Eye (tissue), 1 donor: ENCODE results near the gene PIN4.
"Not testable (repeated sequence)": the region's sequence is repeated elsewhere in the genome, so short reads cannot be mapped to it uniquely, and the experiment has no call there.

Experiments used
- DNase-seq: peaks from one replicate; pipeline ENCODE4 v3.0.0-alpha.2; 2015

Gene PIN4

GRCh38 chrX:72202792-72203401, 21.3 kb downstream of the PIN4 start:
- no peak for DNase-seq

- DNase-seq = no peak
These were observed 21.9 kb downstream of the PIN4 start for GRCh38 chrX:72203421-72203820.

DNA sequence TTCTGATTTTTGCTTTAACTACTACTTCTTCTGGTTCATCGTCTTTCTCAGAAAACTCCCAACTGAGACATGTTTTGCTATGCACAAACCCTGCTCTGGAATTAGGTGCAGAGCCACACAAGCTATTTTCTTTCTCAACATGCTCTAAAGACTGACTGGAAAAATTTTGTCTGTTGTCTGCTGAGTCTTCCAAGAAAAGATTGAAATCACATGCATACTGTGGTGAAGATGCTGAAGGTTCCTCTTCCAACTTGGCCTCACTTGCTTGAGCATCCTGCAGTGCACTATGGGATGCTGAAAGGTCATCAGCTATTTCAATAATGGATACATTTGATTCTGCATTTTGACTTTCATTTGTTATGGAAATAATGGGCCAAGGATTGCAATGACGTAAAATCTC, 24.1 kb downstream of the PIN4 start:
- no peak for DNase-seq

DNA sequence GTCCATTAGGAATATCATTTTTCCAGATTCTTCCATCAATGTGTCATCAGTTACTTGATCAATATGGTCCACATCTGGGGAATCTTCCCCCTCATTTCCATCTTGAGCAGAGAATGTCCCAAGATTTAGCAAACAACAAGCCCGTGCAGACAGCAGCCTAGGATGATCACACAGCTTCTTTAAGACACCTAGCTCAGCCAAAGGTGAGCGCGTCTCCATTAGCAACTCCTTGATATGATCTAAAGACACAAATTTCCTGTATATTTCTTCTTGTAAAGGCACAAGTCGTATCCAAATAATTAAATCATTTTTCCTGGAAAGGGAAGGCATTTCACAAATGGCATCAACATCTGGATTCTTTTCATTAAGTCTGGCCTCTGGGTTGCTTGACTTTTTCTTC, 25.8 kb downstream of the PIN4 start:
- no peak for DNase-seq

GRCh38 chrX:72208126-72208800, 26.7 kb downstream of the PIN4 start:
- no peak for DNase-seq

GRCh38 chrX:72216973-72217372, 35.4 kb downstream of the PIN4 start:
- DNase-seq = no peak

DNA sequence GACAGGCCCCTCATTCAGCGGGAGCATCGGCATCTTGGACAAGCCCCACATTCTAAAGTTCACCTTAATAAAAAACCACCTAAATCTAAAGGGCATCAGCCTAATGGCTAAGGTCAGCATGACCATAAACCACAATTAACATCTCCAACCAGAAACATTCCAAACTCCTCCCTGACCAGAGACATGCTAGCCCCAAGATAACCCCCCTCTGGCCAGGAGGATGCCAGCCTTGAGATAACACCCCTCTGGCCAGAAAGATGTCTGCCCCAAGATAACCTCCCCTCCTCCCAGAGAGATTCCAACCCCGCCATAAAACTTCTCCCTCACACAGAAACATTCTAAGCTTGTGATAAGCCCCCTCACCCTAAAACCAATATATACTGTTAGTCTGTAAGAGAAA, 38.8 kb downstream of the PIN4 start:
- not testable (repeated sequence) for DNase-seq

DNA sequence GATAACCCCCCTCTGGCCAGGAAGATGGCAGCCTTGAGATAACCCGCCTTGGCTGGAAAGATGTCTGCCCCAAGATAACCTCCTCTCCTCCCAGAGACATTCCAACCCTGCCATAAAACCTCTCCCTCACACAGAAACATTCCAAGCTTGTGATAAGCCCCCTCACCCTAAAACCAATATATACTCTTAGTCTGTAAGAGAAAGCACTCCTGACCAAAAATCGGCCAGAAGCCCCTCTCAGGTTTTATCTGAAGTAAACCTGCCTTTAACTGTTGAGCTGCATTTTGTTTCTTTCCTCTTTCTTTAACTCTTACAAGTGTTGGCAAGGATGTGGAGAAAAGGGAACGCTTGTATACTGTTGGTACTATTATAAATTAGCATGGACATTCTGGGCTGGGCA, 48.7 kb downstream of the PIN4 start:
- DNase-seq = no peak

GRCh38 chrX:72236841-72237240, 55.3 kb downstream of the PIN4 start:
- DNase-seq = no peak

DNA sequence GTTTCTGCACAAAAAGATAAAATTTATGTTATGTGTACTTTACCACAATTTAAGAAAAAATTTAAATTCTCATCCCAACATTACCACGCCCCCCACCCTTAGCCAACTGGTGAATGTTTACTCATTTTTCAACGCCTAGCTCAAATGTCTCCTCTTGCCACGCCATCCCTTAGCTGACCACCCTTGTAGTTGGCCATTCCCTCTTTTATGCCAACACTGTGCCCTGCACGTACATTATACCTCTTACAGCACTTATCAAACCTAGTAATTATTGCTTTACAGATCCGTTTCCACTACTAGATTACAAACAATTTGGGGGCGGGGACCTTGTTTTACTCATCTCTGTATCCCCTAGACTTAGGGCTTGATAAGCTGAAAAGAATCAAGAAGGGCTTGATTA, 56.6 kb downstream of the PIN4 start:
- DNase-seq = no peak

GRCh38 chrX:72238721-72239475, 57.3 kb downstream of the PIN4 start, which contains the start of gene ERCC6L:
ERCC6L (minus strand) TSS chrX:72239027; CDS start chrX:72238911, 116 bp downstream.
- peak; percentile 94 for DNase-seq

DNA sequence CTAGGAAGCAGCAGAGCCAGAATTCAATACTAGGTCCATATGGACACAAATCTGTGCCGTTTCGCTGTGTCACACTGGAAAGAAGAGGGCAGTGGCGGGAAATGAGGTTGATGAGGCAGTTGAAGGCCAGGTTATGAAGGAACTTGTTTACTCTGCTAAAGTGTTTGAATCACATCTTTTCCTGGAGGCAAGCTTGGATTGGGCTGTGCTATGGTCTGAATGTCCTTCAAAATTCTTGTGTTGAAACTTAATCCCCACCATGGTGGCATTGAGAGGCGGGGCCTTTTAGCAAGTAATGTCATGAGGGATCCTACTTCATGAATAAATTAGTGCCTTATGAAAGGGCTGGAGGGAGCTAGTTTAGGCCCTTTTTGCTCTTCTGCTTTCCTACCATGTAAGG, 59.4 kb downstream of the PIN4 start:
- DNase-seq = no peak

GRCh38 chrX:72243472-72243871, 61.9 kb downstream of the PIN4 start:
- DNase-seq = no peak

DNA sequence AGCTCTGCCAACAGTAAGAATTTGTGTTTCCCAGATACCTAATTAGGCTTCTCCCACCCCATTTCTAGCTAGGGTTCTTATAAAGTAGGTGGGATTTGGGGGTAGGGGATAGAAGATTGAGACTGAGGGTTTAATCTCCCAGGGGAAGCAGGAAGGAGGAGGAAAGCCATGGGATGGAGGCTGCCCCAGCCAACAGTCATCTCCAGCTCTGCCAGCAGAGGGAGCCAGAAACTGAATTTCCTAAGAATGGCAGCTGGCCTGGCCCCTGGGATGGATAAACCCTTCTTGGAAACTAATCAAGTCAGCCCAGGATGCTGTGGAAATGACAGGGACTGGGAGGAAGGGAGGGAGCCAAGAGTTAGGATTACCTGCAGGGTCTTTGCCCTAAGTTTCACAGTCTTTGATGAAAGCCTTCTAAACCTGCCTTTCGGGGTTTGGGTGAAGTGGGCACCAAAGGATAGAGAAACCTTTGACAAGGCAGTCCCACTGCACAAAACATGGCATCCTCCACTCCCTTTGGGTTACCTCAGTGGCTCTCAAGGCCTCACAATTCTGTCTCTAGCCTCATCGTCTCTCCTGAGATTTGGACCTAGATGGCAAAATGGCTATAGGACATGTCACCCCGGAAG, 64.0 kb downstream of the PIN4 start:
- peak; percentile 57 for DNase-seq

GRCh38 chrX:72247206-72247942, 65.8 kb downstream of the PIN4 start:
- DNase-seq = no peak
